Esophagus squamous epithelium (tissue), 4 donors: ENCODE results near the gene LYSMD4.

Experiments used
- POLR2A ChIP-seq, 4 donors: fragments of 450-650 bp; IDR thresholded peaks; one replicate each; pipeline ENCODE4 v1.6.1; 2017; ENCODE audit warnings: antibody characterized with exemption in 4 of 4, mild to moderate bottlenecking in 4 of 4, moderate library complexity in 3 of 4
- TF ChIP-seq, protein P1 (sequence below), 6 experiments: fragments of 450-650 bp in 4 of 6; fragments of 200-600 bp in 2 of 6; sonication (generic) in 2 of 6; IDR thresholded peaks; one replicate each; pipeline ENCODE4 v1.5.1; 2016 to 2019; ENCODE audit warnings: antibody characterized with exemption in 6 of 6, mild to moderate bottlenecking in 4 of 6, moderate library complexity in 4 of 6

DNA sequence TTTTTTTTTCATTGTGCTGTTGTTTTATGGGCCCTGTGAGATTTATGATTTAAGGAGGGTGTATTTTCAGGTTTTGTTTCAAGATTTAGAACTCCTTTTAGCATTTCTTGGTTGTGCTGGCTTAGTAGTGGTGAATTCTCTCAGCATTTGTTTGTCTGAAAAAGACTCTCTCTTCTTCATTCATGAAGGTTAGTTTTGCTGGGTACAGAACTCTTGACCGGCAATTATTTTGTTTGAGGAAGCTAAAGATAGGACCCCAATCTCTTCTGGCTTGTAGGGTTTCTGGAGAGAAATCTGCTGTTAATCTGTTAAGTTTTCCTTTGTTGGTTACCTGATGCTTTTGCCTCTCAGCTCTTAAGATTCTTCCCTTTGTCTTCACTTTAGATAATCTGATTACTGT lies 46.9 kb downstream of the LYSMD4 start:
- TF ChIP-seq, protein P1, sequence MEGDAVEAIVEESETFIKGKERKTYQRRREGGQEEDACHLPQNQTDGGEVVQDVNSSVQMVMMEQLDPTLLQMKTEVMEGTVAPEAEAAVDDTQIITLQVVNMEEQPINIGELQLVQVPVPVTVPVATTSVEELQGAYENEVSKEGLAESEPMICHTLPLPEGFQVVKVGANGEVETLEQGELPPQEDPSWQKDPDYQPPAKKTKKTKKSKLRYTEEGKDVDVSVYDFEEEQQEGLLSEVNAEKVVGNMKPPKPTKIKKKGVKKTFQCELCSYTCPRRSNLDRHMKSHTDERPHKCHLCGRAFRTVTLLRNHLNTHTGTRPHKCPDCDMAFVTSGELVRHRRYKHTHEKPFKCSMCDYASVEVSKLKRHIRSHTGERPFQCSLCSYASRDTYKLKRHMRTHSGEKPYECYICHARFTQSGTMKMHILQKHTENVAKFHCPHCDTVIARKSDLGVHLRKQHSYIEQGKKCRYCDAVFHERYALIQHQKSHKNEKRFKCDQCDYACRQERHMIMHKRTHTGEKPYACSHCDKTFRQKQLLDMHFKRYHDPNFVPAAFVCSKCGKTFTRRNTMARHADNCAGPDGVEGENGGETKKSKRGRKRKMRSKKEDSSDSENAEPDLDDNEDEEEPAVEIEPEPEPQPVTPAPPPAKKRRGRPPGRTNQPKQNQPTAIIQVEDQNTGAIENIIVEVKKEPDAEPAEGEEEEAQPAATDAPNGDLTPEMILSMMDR (IDR thresholded peaks at IDR 0.05): no peak
- no peak for TF ChIP-seq POLR2A (IDR thresholded peaks at IDR 0.05)
